HEK293 (cell line): Measurements from ENCODE around the gene ENSA.

Source experiments
- CTCF ChIA-PET: fragments of 350-600 bp; formaldehyde crosslinking; extraction: SDS; loops from one replicate; lab custom pipeline; 2021; ENCODE audit warnings: antibody characterized with exemption; lab: Yijun Ruan, JAX
- POLR2A ChIA-PET: fragments of 300-600 bp; formaldehyde crosslinking; extraction: SDS; loops from one replicate; lab custom pipeline; 2020; ENCODE audit warnings: antibody characterized with exemption, inconsistent platforms; lab: Yijun Ruan, JAX
- H3K27ac ChIP-seq: fragments of 200-500 bp; sonication (Bioruptor generic); 2 replicates; pipeline ENCODE4 v1.5.1; 2014; ENCODE audit warnings: low read depth, low read length, control low read depth, inconsistent platforms; ENCODE audit errors: extremely low read depth
- H3K36me3 ChIP-seq, 2 experiments: fragments of 200-500 bp in 1 of 2; sonication (Bioruptor generic) in 1 of 2; 1 replicate in 1 of 2; 2 replicates in 1 of 2; pipeline ENCODE4 v1.5.1; 2014 to 2017; ENCODE audit warnings: inconsistent platforms in 2 of 2, low read length in 2 of 2; ENCODE audit not compliant: control insufficient read depth in 2 of 2, insufficient read depth in 1 of 2
- H3K4me1 ChIP-seq: fragments of 200-500 bp; sonication (Bioruptor generic); 2 replicates; pipeline ENCODE4 v1.5.1; 2014; ENCODE audit warnings: mild to moderate bottlenecking, low read length, inconsistent platforms; ENCODE audit not compliant: control insufficient read depth, insufficient read depth
- H3K4me3 ChIP-seq: 2 replicates; pipeline ENCODE4 v1.5.1; 2011; ENCODE audit warnings: low read depth, mild to moderate bottlenecking, control low read depth, low read length, moderate library complexity
- H3K9me3 ChIP-seq: fragments of 200-500 bp; sonication (Bioruptor generic); 2 replicates; pipeline ENCODE4 v1.5.1; 2014; ENCODE audit warnings: low read depth, low read length, inconsistent platforms; ENCODE audit not compliant: control insufficient read depth, insufficient read depth
- HOXA7 ChIP-seq: sonication (generic); formaldehyde crosslinking; IDR thresholded peaks from 2 replicates; pipeline ENCODE4 v1.8.1; 2022; ENCODE audit warnings: missing genetic modification reagents, borderline replicate concordance
- IKZF3 ChIP-seq: fragments of 450-650 bp; IDR thresholded peaks from 2 replicates; pipeline ENCODE4 v1.5.0; 2018; ENCODE audit warnings: missing biosample characterization, mild to moderate bottlenecking, missing genetic modification characterization, moderate library complexity
- KLF16 ChIP-seq: fragments of 450-650 bp; formaldehyde crosslinking; IDR thresholded peaks from 2 replicates; pipeline ENCODE4 v1.5.1; 2017; ENCODE audit warnings: missing biosample characterization, missing genetic modification characterization
- OVOL3 ChIP-seq: fragments of 450-650 bp; formaldehyde crosslinking; IDR thresholded peaks from 2 replicates; pipeline ENCODE4 v1.5.1; 2016; ENCODE audit warnings: missing biosample characterization, missing genetic modification characterization
- SP2 ChIP-seq: fragments of 450-650 bp; formaldehyde crosslinking; IDR thresholded peaks from 2 replicates; pipeline ENCODE4 v1.5.1; 2016; ENCODE audit warnings: missing biosample characterization, missing genetic modification characterization
- YY1 ChIP-seq: fragments of 450-650 bp; formaldehyde crosslinking; IDR thresholded peaks from 2 replicates; pipeline ENCODE4 v1.5.1; 2018; ENCODE audit warnings: missing biosample characterization, missing genetic modification characterization
- YY2 ChIP-seq: fragments of 450-650 bp; formaldehyde crosslinking; IDR thresholded peaks from 2 replicates; pipeline ENCODE4 v1.5.1; 2016; ENCODE audit warnings: missing biosample characterization, missing genetic modification characterization
- ZNF184 ChIP-seq: fragments of 450-650 bp; IDR thresholded peaks from 2 replicates; pipeline ENCODE4 v1.5.1; 2018; ENCODE audit warnings: missing biosample characterization, mild to moderate bottlenecking, missing genetic modification characterization
- ZNF324 ChIP-seq: fragments of 450-650 bp; formaldehyde crosslinking; IDR thresholded peaks from 2 replicates; pipeline ENCODE4 v1.5.1; 2016; ENCODE audit warnings: missing biosample characterization, missing genetic modification characterization
- ZNF335 ChIP-seq: fragments of 450-650 bp; formaldehyde crosslinking; conservative IDR thresholded peaks from 2 replicates; pipeline ENCODE4 v1.5.1; 2016; ENCODE audit warnings: missing biosample characterization, missing genetic modification characterization
- ZNF354C ChIP-seq: fragments of 450-650 bp; formaldehyde crosslinking; IDR thresholded peaks from 2 replicates; pipeline ENCODE4 v1.5.1; 2016; ENCODE audit warnings: missing biosample characterization, missing genetic modification characterization, low read depth, borderline replicate concordance
- ZNF416 ChIP-seq: fragments of 450-650 bp; formaldehyde crosslinking; IDR thresholded peaks from 2 replicates; pipeline ENCODE4 v1.5.1; 2016; ENCODE audit warnings: missing biosample characterization, missing genetic modification characterization
- ZNF433 ChIP-seq: fragments of 450-650 bp; formaldehyde crosslinking; IDR thresholded peaks from 2 replicates; pipeline ENCODE4 v1.5.1; 2016; ENCODE audit warnings: missing biosample characterization, missing genetic modification characterization, low read depth
- ZNF660 ChIP-seq: fragments of 450-650 bp; IDR thresholded peaks from 2 replicates; pipeline ENCODE4 v1.5.1; 2018; ENCODE audit warnings: missing biosample characterization, mild to moderate bottlenecking, missing genetic modification characterization
- ZNF664 ChIP-seq: fragments of 450-650 bp; formaldehyde crosslinking; IDR thresholded peaks from 2 replicates; pipeline ENCODE4 v1.5.1; 2016; ENCODE audit warnings: missing biosample characterization, missing genetic modification characterization
- ZNF707 ChIP-seq: fragments of 450-650 bp; formaldehyde crosslinking; IDR thresholded peaks from 2 replicates; pipeline ENCODE4 v1.5.1; 2016; ENCODE audit warnings: missing biosample characterization, missing genetic modification characterization
- ZNF791 ChIP-seq: fragments of 450-650 bp; formaldehyde crosslinking; IDR thresholded peaks from 2 replicates; pipeline ENCODE4 v1.5.1; 2016; ENCODE audit warnings: missing biosample characterization, missing genetic modification characterization
- TF ChIP-seq, protein P1 (sequence below): fragments of 450-650 bp; formaldehyde crosslinking; IDR thresholded peaks from 2 replicates; pipeline ENCODE4 v1.5.1; 2017; ENCODE audit warnings: missing biosample characterization, missing genetic modification characterization
- TF ChIP-seq, protein P2 (sequence below): fragments of 450-650 bp; formaldehyde crosslinking; IDR thresholded peaks from 2 replicates; pipeline ENCODE4 v1.5.1; 2016; ENCODE audit warnings: missing biosample characterization, missing genetic modification characterization
- TF ChIP-seq, protein P3 (sequence below): fragments of 450-650 bp; formaldehyde crosslinking; IDR thresholded peaks from 2 replicates; pipeline ENCODE4 v1.5.1; 2016; ENCODE audit warnings: missing biosample characterization, missing genetic modification characterization
- TF ChIP-seq, protein P4 (sequence below): fragments of 450-650 bp; formaldehyde crosslinking; IDR thresholded peaks from 2 replicates; pipeline ENCODE4 v1.5.1; 2016; ENCODE audit warnings: missing biosample characterization, missing genetic modification characterization

The ENSA gene

DNA sequence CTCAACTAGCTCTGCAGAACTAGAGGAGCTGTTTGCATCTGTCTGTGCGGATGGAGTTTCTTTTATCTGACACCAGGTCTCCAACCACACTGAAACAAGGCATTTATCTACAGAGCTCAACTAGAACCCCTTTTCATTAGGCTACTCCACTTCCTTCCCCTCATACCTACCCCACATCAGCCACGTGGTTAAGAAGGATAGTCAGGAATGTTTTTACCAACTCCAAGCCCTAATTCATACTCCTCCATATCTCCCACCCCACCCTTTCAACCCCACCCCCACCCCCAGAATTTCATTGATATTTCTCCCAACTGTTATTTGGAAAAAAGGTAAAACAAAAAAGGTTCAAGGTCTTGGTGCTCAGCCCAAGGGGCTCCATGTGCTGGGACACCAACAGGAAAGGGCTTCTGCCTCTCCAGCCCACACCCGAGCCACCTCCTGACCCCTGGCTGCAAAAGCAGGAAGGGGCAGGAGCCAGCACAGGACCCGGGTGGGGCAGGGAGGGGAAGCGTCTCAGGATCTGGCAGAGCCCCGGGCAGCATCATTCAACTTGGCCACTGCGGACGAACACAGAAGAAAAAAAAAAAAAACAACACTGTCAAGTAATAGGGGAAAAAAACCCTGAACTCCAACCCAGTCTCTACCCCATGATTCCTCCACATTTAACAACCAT, 7.0 kb downstream of the ENSA start (continued):
- TF ChIP-seq, protein P1, sequence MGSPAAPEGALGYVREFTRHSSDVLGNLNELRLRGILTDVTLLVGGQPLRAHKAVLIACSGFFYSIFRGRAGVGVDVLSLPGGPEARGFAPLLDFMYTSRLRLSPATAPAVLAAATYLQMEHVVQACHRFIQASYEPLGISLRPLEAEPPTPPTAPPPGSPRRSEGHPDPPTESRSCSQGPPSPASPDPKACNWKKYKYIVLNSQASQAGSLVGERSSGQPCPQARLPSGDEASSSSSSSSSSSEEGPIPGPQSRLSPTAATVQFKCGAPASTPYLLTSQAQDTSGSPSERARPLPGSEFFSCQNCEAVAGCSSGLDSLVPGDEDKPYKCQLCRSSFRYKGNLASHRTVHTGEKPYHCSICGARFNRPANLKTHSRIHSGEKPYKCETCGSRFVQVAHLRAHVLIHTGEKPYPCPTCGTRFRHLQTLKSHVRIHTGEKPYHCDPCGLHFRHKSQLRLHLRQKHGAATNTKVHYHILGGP (tag by site-specific recombination): no peak
- TF ChIP-seq ZNF791 (no peak), ZNF416 (tag by site-specific recombination) (no peak), ZNF354C (tag by site-specific recombination) (no peak), HOXA7 (CRISPR knock-in tag) (no peak), OVOL3 (tag by site-specific recombination) (no peak), YY1 (tag by site-specific recombination) (no peak), YY2 (tag by site-specific recombination) (no peak)
- TF ChIP-seq, protein P2, sequence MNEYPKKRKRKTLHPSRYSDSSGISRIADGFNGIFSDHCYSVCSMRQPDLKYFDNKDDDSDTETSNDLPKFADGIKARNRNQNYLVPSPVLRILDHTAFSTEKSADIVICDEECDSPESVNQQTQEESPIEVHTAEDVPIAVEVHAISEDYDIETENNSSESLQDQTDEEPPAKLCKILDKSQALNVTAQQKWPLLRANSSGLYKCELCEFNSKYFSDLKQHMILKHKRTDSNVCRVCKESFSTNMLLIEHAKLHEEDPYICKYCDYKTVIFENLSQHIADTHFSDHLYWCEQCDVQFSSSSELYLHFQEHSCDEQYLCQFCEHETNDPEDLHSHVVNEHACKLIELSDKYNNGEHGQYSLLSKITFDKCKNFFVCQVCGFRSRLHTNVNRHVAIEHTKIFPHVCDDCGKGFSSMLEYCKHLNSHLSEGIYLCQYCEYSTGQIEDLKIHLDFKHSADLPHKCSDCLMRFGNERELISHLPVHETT (tag by site-specific recombination): no peak

DNA sequence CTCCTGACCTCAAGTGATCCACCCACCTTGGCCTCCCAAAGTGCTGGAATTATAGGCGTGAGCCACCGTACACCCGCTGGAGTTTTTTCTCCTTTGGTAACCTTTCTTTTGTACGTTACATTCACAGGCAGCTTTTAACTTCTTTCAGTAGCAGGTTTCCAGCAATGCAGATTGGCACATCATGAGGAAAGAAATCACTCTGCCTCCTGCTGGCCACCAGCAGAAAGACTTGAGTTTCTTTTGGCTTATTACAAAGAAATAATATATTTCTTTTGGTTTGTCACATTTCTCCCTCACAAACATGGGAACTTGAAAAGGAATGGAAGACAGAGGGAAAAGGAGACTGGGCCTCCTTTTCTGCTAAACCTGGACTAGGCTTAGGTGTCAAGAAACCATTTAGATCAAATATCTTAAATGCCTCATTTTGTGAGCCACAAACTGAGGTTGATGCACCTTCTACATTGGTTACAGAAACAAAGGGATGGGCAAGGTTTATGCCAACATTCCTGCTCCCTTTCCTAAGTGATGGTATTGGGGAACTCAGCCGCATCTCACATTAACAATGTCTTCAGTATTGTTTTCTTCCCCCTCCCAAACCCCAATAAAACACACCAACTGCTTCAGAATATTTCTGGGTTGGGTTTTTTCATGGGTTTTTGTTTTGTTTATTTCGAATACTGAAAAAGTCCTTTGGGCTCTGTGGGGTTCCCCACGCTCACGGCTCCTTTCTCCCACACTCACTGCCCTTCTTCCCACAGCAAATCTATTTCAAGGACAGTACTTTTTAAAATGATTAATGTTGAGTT, 7.7 kb downstream of the ENSA start:
- no peak for TF ChIP-seq SP2 (tag by site-specific recombination)
- TF ChIP-seq ZNF664 (tag by site-specific recombination): no peak
- TF ChIP-seq OVOL3 (tag by site-specific recombination): no peak
- no peak for TF ChIP-seq IKZF3 (tag by site-specific recombination)
- TF ChIP-seq ZNF707: no peak
- TF ChIP-seq ZNF433 (tag by site-specific recombination): no peak
- TF ChIP-seq, protein P3, sequence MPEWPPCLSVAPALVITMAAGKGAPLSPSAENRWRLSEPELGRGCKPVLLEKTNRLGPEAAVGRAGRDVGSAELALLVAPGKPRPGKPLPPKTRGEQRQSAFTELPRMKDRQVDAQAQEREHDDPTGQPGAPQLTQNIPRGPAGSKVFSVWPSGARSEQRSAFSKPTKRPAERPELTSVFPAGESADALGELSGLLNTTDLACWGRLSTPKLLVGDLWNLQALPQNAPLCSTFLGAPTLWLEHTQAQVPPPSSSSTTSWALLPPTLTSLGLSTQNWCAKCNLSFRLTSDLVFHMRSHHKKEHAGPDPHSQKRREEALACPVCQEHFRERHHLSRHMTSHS (tag by site-specific recombination): no peak
- 0 out of 2 replicates have a peak, but pooled peaks have one; percentile 20 for TF ChIP-seq ZNF660 (tag by site-specific recombination)
- no peak for TF ChIP-seq ZNF324
- TF ChIP-seq, protein P4, sequence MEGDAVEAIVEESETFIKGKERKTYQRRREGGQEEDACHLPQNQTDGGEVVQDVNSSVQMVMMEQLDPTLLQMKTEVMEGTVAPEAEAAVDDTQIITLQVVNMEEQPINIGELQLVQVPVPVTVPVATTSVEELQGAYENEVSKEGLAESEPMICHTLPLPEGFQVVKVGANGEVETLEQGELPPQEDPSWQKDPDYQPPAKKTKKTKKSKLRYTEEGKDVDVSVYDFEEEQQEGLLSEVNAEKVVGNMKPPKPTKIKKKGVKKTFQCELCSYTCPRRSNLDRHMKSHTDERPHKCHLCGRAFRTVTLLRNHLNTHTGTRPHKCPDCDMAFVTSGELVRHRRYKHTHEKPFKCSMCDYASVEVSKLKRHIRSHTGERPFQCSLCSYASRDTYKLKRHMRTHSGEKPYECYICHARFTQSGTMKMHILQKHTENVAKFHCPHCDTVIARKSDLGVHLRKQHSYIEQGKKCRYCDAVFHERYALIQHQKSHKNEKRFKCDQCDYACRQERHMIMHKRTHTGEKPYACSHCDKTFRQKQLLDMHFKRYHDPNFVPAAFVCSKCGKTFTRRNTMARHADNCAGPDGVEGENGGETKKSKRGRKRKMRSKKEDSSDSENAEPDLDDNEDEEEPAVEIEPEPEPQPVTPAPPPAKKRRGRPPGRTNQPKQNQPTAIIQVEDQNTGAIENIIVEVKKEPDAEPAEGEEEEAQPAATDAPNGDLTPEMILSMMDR (tag by site-specific recombination): 0 out of 2 replicates have a peak, but pooled peaks have one; percentile 16
- no peak for TF ChIP-seq ZNF335
- no peak for TF ChIP-seq ZNF184 (tag by site-specific recombination)
- no peak for TF ChIP-seq KLF16
- H3K27ac ChIP-seq: no peak overlapping the region
- peaks cover 32 to 89% of the 10 kb centered on the region in 2 experiments for H3K36me3 ChIP-seq
- POLR2A ChIA-PET: interaction anchor here (1.2 to 4.0 kb wide), 2 partner anchors 7 to 54 kb away, joined by 3 to 33 read pairs; partner anchors contain the start of gene ENSA
- no peak overlapping the region for H3K4me3 ChIP-seq
- H3K4me1 ChIP-seq: peaks cover 5% of the 10 kb centered on the region; the same call in 1 of the 2 replicates
- no peaks in the 10 kb centered on the region for H3K9me3 ChIP-seq
- CTCF ChIA-PET: interaction anchor here (0.5 to 4.6 kb wide), 10 partner anchors 15 to 61 kb away, joined by 3 to 62 read pairs (median 5); partner anchors contain the start of gene MCL1
